ENCODE measurements around the gene CCDC187. TPM values are rescaled to one million over a fixed set of nuclear protein-coding genes. Genes with fewer than 3 reads are reported as not detected.

CCDC187 gene
- total and polyA plus RNA-seq, 4 donors: not detected

DNA sequence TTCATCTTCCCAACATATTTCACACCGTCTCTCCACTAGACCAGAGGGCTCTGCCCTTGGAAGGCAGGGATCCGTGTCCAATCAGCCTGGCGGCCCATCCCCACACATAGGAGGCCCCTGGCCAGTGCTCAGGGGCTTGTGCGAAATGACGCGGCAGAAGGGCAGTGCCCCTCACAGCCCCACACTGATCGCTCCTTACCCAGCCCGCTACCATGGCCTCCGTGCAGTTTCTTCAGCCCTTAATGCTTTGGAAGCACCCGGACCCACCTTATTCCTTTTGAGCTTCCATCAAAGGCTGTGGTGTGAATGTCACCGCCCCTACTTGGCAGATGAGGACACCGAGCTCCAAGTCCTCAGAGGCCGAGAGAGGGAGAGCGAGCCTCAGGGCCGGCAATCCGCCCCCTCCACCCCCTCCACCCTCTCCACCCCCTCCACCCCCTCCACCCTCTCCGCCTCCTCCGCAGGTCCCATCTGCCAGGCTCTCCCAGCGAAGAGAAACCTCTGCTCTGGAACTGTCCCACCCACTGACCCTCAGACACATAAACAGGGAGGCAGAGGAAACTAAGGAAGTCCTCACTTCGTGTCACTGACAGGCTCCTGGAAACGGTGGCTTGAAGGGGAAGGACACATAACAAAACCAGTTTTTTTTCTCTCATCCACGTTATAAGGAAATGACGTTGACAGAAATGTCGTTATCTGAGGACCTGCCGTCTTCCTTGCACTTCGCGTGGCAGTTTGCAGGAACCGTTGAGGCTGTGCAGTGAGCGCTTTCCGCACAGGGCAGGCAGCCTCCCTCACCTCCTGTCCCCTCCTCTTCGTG lies 72.2 kb downstream of the CCDC187 start:
- no peaks in the 10 kb centered on the region for H3K9me3 ChIP-seq (ENCODE audit: control insufficient read depth, low read length)
- WGBS, 2 donors: 89 to 91% methylated on average over 31 of the region's 31 CpGs
- DNase-seq (no peak), ATAC-seq (ENCODE audit: low FRiP score) (no peak)
- H3K27me3 ChIP-seq (ENCODE audit: control insufficient read depth in 1 of 2, insufficient read depth in 2 of 2, low read length in 1 of 2): no peaks in the 10 kb centered on the region
- no peak overlapping the region for H3K27ac ChIP-seq (ENCODE audit: low read depth in 1 of 2, low read length in 2 of 2)
- H3K36me3 ChIP-seq (ENCODE audit: control insufficient read depth in 1 of 2, insufficient read depth in 2 of 2, low read length in 1 of 2): no peaks in the 10 kb centered on the region
- H3K4me3 ChIP-seq (ENCODE audit: low read length in 2 of 2): no peak overlapping the region
- intact Hi-C loops (cut with DNase I): no loop called here
- H3K4me1 ChIP-seq (ENCODE audit: control insufficient read depth in 1 of 2, insufficient read depth in 2 of 2, low read length in 2 of 2): no peaks in the 10 kb centered on the region

- intact Hi-C loops (cut with DNase I): no loop called here
- Histone ChIP-seq H3K27ac (ENCODE audit: low read depth in 1 of 2, low read length in 2 of 2) (no peak overlapping the region), H3K4me1 (ENCODE audit: control insufficient read depth in 1 of 2, insufficient read depth in 2 of 2, low read length in 2 of 2) (no peaks in the 10 kb centered on the region), H3K36me3 (ENCODE audit: control insufficient read depth in 1 of 2, insufficient read depth in 2 of 2, low read length in 1 of 2) (no peaks in the 10 kb centered on the region), H3K9me3 (ENCODE audit: control insufficient read depth, low read length) (no peaks in the 10 kb centered on the region), H3K27me3 (ENCODE audit: control insufficient read depth in 1 of 2, insufficient read depth in 2 of 2, low read length in 1 of 2) (no peaks in the 10 kb centered on the region), H3K4me3 (ENCODE audit: low read length in 2 of 2) (no peak overlapping the region)
- WGBS, 2 donors: 95 to 96% methylated on average over 9 of the region's 9 CpGs
- ATAC-seq (ENCODE audit: low FRiP score) (no peak), DNase-seq (no peak)
These were observed 73.1 kb downstream of the CCDC187 start for GRCh38 chr9:136230773-136231172.

DNA sequence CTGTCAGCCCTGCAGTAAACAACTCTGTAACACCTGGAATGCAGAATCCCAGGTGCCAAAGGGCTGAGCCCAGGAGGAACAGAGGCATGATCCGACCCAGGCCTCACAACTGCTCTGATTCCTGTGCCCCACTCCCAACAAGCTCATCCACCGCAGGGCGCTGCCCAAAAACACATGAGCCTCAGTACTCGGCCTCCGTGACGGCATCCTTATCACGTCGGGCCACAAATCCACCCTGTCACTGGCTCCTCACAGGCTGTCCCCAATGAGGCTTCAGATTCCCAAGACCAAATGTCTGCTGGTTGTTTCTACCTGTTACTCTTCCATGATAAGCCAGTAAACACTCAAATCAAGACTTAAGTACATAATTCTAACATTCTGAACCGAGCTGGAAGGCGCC lies 73.5 kb downstream of the CCDC187 start:
- no peak overlapping the region for H3K4me3 ChIP-seq (ENCODE audit: low read length in 2 of 2)
- H3K9me3 ChIP-seq (ENCODE audit: control insufficient read depth, low read length): no peaks in the 10 kb centered on the region
- intact Hi-C loops (cut with DNase I): no loop called here
- H3K27ac ChIP-seq (ENCODE audit: low read depth in 1 of 2, low read length in 2 of 2): no peak overlapping the region
- no peaks in the 10 kb centered on the region for H3K36me3 ChIP-seq (ENCODE audit: control insufficient read depth in 1 of 2, insufficient read depth in 2 of 2, low read length in 1 of 2)
- no peaks in the 10 kb centered on the region for H3K27me3 ChIP-seq (ENCODE audit: control insufficient read depth in 1 of 2, insufficient read depth in 2 of 2, low read length in 1 of 2)
- ATAC-seq (ENCODE audit: low FRiP score): no peak
- WGBS, 2 donors: 90% methylated on average over 10 of the region's 10 CpGs
- H3K4me1 ChIP-seq (ENCODE audit: control insufficient read depth in 1 of 2, insufficient read depth in 2 of 2, low read length in 2 of 2): no peaks in the 10 kb centered on the region
- DNase-seq: no peak

DNA sequence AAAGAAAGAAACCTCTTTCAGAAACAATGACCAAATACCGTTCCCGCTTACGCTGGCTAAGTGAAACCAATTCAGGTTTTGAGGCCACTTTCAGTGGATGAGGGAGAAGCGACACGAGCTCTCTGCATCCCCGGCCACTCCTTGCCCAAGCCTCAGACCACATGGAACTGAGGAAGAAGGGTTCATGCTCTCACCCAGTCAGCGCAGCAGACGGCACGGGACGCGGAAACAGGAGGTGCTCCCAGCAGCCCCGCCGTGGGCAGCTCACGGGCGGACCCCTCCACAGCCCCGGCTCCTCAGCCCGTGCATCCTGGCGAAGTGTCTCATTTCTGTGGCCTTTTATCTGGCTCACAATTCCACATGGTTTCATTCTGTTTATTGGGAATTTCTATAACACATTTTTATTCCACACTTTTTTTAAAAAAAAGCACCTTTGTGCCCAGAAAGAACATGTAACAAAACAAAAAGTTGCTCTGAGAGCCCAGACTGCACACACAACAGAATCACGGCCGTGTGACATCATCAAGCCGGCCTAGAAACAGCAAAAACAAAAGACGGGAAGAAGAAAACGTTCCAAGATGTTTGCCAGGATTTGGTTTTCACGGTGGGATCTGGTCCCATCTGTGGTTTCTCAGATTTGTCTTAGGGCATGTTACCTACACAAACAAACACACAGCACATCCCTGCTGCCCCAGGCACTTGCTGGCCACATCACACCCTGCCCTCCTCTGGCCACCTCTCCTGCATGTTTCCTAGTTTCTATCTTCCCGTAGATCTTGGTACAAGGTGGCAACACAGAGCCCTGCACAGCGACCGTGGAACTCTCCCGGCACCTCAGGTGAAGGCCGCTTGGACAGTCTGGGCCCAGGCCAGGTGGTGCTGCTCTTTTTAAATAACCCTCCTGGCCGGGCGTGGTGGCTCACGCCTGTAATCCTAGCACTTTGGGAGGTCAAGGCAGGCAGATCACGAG lies 74.5 kb downstream of the CCDC187 start:
- intact Hi-C loops (cut with DNase I): no loop called here
- ATAC-seq (ENCODE audit: low FRiP score): no peak
- no peaks in the 10 kb centered on the region for H3K27me3 ChIP-seq (ENCODE audit: control insufficient read depth in 1 of 2, insufficient read depth in 2 of 2, low read length in 1 of 2)
- no peak overlapping the region for H3K27ac ChIP-seq (ENCODE audit: low read depth in 1 of 2, low read length in 2 of 2)
- no peaks in the 10 kb centered on the region for H3K36me3 ChIP-seq (ENCODE audit: control insufficient read depth in 1 of 2, insufficient read depth in 2 of 2, low read length in 1 of 2)
- no peaks in the 10 kb centered on the region for H3K9me3 ChIP-seq (ENCODE audit: control insufficient read depth, low read length)
- no peak for DNase-seq
- no peaks in the 10 kb centered on the region for H3K4me1 ChIP-seq (ENCODE audit: control insufficient read depth in 1 of 2, insufficient read depth in 2 of 2, low read length in 2 of 2)
- WGBS, 2 donors: 63 to 68% methylated on average over 33 of the region's 33 CpGs
- no peak overlapping the region for H3K4me3 ChIP-seq (ENCODE audit: low read length in 2 of 2)

- Histone ChIP-seq H3K36me3 (ENCODE audit: control insufficient read depth in 1 of 2, insufficient read depth in 2 of 2, low read length in 1 of 2) (no peaks in the 10 kb centered on the region), H3K27me3 (ENCODE audit: control insufficient read depth in 1 of 2, insufficient read depth in 2 of 2, low read length in 1 of 2) (no peaks in the 10 kb centered on the region), H3K9me3 (ENCODE audit: control insufficient read depth, low read length) (no peaks in the 10 kb centered on the region), H3K4me3 (ENCODE audit: low read length in 2 of 2) (no peak overlapping the region), H3K4me1 (ENCODE audit: control insufficient read depth in 1 of 2, insufficient read depth in 2 of 2, low read length in 2 of 2) (no peaks in the 10 kb centered on the region), H3K27ac (ENCODE audit: low read depth in 1 of 2, low read length in 2 of 2) (no peak overlapping the region)
- no peak for DNase-seq
- intact Hi-C loops (cut with DNase I): no loop called here
- ATAC-seq (ENCODE audit: low FRiP score): no peak
- WGBS, 2 donors: 80 to 84% methylated on average over 18 of the region's 18 CpGs
These were observed 75.6 kb downstream of the CCDC187 start for GRCh38 chr9:136228107-136228875.

DNA sequence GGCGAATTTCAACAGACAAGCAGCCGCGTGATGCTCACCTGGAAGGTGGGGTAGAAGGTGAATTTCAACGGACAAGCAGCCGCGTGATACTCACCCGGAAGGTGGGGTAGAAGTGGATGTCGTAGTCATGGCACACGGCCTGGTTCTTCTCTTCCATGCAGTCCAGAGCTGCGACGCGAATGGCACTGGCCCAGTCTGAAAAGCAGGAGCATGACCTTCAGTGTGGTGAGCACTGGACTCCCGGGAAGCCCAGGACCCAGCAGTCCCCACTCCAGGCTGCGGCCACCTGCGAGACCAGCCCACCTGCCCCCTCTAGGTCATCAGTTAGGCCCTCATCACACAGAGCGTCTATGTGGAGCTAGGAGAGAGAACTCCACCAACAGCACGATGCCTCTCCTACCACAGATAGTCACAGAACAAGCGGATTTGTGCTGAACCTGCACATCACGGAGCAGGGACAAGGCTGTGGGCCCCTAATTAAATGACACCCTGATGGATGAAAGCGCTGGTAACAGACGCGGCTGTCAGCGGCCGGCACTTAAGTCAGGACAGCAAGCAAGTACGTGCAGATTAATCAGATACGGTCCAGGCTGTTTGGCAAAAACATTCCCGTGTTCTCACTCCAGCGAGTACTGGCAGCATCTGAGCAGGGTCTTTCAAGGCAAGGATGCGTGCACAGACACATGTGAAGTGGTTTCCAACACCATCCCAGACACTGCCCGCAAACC lies 77.0 kb downstream of the CCDC187 start:
- ATAC-seq (ENCODE audit: low FRiP score): no peak
- Histone ChIP-seq H3K36me3 (ENCODE audit: control insufficient read depth in 1 of 2, insufficient read depth in 2 of 2, low read length in 1 of 2) (no peaks in the 10 kb centered on the region), H3K4me3 (ENCODE audit: low read length in 2 of 2) (no peak overlapping the region), H3K27ac (ENCODE audit: low read depth in 1 of 2, low read length in 2 of 2) (no peak overlapping the region), H3K27me3 (ENCODE audit: control insufficient read depth in 1 of 2, insufficient read depth in 2 of 2, low read length in 1 of 2) (no peaks in the 10 kb centered on the region), H3K9me3 (ENCODE audit: control insufficient read depth, low read length) (no peaks in the 10 kb centered on the region), H3K4me1 (ENCODE audit: control insufficient read depth in 1 of 2, insufficient read depth in 2 of 2, low read length in 2 of 2) (no peaks in the 10 kb centered on the region)
- DNase-seq: no peak
- 93 to 94% methylated on average over 30 of the region's 30 CpGs for WGBS, 2 donors
- intact Hi-C loops (cut with DNase I): no loop called here

GRCh38 chr9:136225748-136226679 lies 77.9 kb downstream of the CCDC187 start:
- intact Hi-C loops (cut with DNase I): no loop called here
- Histone ChIP-seq H3K4me1 (ENCODE audit: control insufficient read depth in 1 of 2, insufficient read depth in 2 of 2, low read length in 2 of 2) (no peaks in the 10 kb centered on the region), H3K9me3 (ENCODE audit: control insufficient read depth, low read length) (no peaks in the 10 kb centered on the region), H3K36me3 (ENCODE audit: control insufficient read depth in 1 of 2, insufficient read depth in 2 of 2, low read length in 1 of 2) (no peaks in the 10 kb centered on the region), H3K27me3 (ENCODE audit: control insufficient read depth in 1 of 2, insufficient read depth in 2 of 2, low read length in 1 of 2) (no peaks in the 10 kb centered on the region), H3K4me3 (ENCODE audit: low read length in 2 of 2) (no peak overlapping the region), H3K27ac (ENCODE audit: low read depth in 1 of 2, low read length in 2 of 2) (no peak overlapping the region)
- DNase-seq: no peak
- peak; percentile 47 for ATAC-seq (ENCODE audit: low FRiP score)
- 73 to 75% methylated on average over 30 of the region's 30 CpGs for WGBS, 2 donors
